HG02973 (cell line): ENCODE measurements around the gene CARD19.

Experiments
- ATAC-seq: cut with Tn5 transposase; IDR thresholded peaks from one replicate; pipeline ENCODE4 v1.9.1; 2021; ENCODE audit warnings: moderate library complexity; ENCODE audit not compliant: unreplicated experiment

The CARD19 gene

GRCh38 chr9:93096131-93096802 is at the start of gene CARD19:
TSS of gene CARD19 (plus strand) at chr9:93096217. CDS start at chr9:93096346, 129 bp downstream.
- peak; percentile 40 for ATAC-seq

- no peak for ATAC-seq
Observed at GRCh38 chr9:93048566-93049448, 47.2 kb upstream of the CARD19 start.

- ATAC-seq, result no peak
Observed at GRCh38 chr9:93049491-93049890, 46.5 kb upstream of the CARD19 start.

- no peak for ATAC-seq
Observed at GRCh38 chr9:93050231-93050630, 45.8 kb upstream of the CARD19 start.

GRCh38 chr9:93051680-93052089 is 44.3 kb upstream of the CARD19 start:
- no peak for ATAC-seq

- no peak for ATAC-seq
Observed at GRCh38 chr9:93052791-93053540, 43.1 kb upstream of the CARD19 start.

- no peak for ATAC-seq
Observed at GRCh38 chr9:93053781-93054331, 42.2 kb upstream of the CARD19 start.

GRCh38 chr9:93054758-93055704 is 41.0 kb upstream of the CARD19 start:
- no peak for ATAC-seq

GRCh38 chr9:93057042-93057702 is 38.8 kb upstream of the CARD19 start:
- no peak for ATAC-seq

- peak; percentile 17 for ATAC-seq
Observed at GRCh38 chr9:93057703-93058354, 38.2 kb upstream of the CARD19 start.

GRCh38 chr9:93058355-93059010 is 37.5 kb upstream of the CARD19 start, which contains the start of gene SUSD3:
TSS of gene SUSD3 (plus strand) at chr9:93058701. CDS start at chr9:93058743, 42 bp downstream.
- peak; percentile 30 for ATAC-seq

- ATAC-seq, result no peak
Observed at GRCh38 chr9:93059011-93059714, 36.9 kb upstream of the CARD19 start.

- no peak for ATAC-seq
Observed at GRCh38 chr9:93059715-93060578, 36.1 kb upstream of the CARD19 start.

- no peak for ATAC-seq
Observed at GRCh38 chr9:93060746-93061259, 35.2 kb upstream of the CARD19 start.

GRCh38 chr9:93061260-93061751 is 34.7 kb upstream of the CARD19 start:
- ATAC-seq, result no peak
